Testis (tissue), 3 donors: ENCODE data around the gene CLPTM1L. TPM values are rescaled to one million over a fixed set of nuclear protein-coding genes. Genes with fewer than 3 reads are reported as not detected.

Source experiments
- DNase-seq: peaks from one replicate; pipeline ENCODE4 v3.0.0-alpha.2; 2019
- H3K27ac ChIP-seq, 2 donors: fragments of 200-600 bp; sonication (generic); one replicate each; pipeline ENCODE4 v1.5.1; 2019
- H3K27me3 ChIP-seq: fragments of 200-600 bp; sonication (generic); one replicate; pipeline ENCODE4 v1.5.1; 2019
- H3K36me3 ChIP-seq: fragments of 200-600 bp; sonication (generic); one replicate; pipeline ENCODE4 v1.5.1; 2017; ENCODE audit warnings: low read depth; ENCODE audit errors: missing control alignments
- H3K4me1 ChIP-seq: fragments of 200-600 bp; sonication (generic); one replicate; pipeline ENCODE4 v1.5.1; 2019
- H3K4me3 ChIP-seq, 2 donors: fragments of 200-600 bp; sonication (generic); one replicate each; pipeline ENCODE4 v1.5.1; 2017 to 2019
- H3K9me3 ChIP-seq: fragments of 200-600 bp; sonication (generic); one replicate; pipeline ENCODE4 v1.5.1; 2017
- CTCF ChIP-seq, 3 experiments: fragments of 450-650 bp in 2 of 3; fragments of 200-600 bp in 1 of 3; sonication (generic) in 1 of 3; IDR thresholded peaks; one replicate each; pipeline ENCODE4 v1.5.1; 2016 to 2019; ENCODE audit warnings: antibody characterized with exemption in 3 of 3, mild to moderate bottlenecking in 2 of 3, moderate library complexity in 1 of 3
- POLR2A ChIP-seq: fragments of 450-650 bp; IDR thresholded peaks from one replicate; pipeline ENCODE4 v1.6.1; 2017; ENCODE audit warnings: antibody characterized with exemption, mild to moderate bottlenecking, moderate library complexity
- WGBS, 2 donors: methylation state at CpG; one replicate each; pipeline ENCODE4 v1.1.5; 2018; 5-methylcytosine and 5-hydroxymethylcytosine counted together
- intact Hi-C: fragments of 100-400 bp; cut with DNase I; formaldehyde crosslinking; loops from one replicate; pipeline ENCODE4 v1.15.1; 2023; ENCODE audit warnings: low total_unique reads
- polyA plus RNA-seq: library from polyadenylated mRNA; stranded (reverse); fragments of 350-450 nt; fragmentation: Illumina TruSeq; extraction: RNeasy Lipid Tissue Mini Kit (QIAGEN cat#74804); gene quantifications from one replicate; pipeline ENCODE4 v1.2.3, GENCODE V29; 2014; ENCODE audit warnings: low read depth, low replicate concordance; ENCODE audit not compliant: insufficient read depth
- total RNA-seq, 2 donors: library from RNA; depleted of rRNA; stranded (reverse); fragments of >200 nt; gene quantifications; one replicate each; pipeline ENCODE4 v1.2.3, GENCODE V29; 2016

The CLPTM1L gene
- total and polyA plus RNA-seq, 3 donors from 2014 or later, result 148 to 170 (median 150) TPM

GRCh38 chr5:1392261-1392660 is 47.4 kb upstream of the CLPTM1L start:
- H3K4me3 ChIP-seq, result no peak overlapping the region
- no peak overlapping the region for H3K27ac ChIP-seq
- 77 to 81% methylated on average over 11 of the region's 11 CpGs for WGBS, 2 donors
- no peaks in the 10 kb centered on the region for H3K4me1 ChIP-seq
- DNase-seq, result no peak
- H3K9me3 ChIP-seq, result no peaks in the 10 kb centered on the region
- H3K36me3 ChIP-seq, result no peaks in the 10 kb centered on the region
- TF ChIP-seq CTCF (IDR thresholded peaks at IDR 0.05), result no peak
- TF ChIP-seq POLR2A, result no peak
- intact Hi-C loops, result no loop called here
- no peaks in the 10 kb centered on the region for H3K27me3 ChIP-seq

GRCh38 chr5:1391691-1392090 is 46.8 kb upstream of the CLPTM1L start:
- no peaks in the 10 kb centered on the region for H3K27me3 ChIP-seq
- WGBS, 2 donors, result 77 to 79% methylated on average over 3 to 11 of the region's 11 CpGs
- no peaks in the 10 kb centered on the region for H3K36me3 ChIP-seq
- H3K9me3 ChIP-seq, result no peaks in the 10 kb centered on the region
- DNase-seq, result no peak
- TF ChIP-seq POLR2A (no peak), CTCF (IDR thresholded peaks at IDR 0.05) (no peak)
- H3K4me3 ChIP-seq, result no peak overlapping the region
- H3K27ac ChIP-seq, result no peak overlapping the region
- intact Hi-C loops, result no loop called here
- peaks cover under 1% of the 10 kb centered on the region for H3K4me1 ChIP-seq

- intact Hi-C loops, result no loop called here
- WGBS, 2 donors, result 84 to 98% methylated on average over 8 to 21 of the region's 21 CpGs
- TF ChIP-seq CTCF (IDR thresholded peaks at IDR 0.05) (no peak), POLR2A (no peak)
- no peaks in the 10 kb centered on the region for H3K9me3 ChIP-seq
- peaks cover 4% of the 10 kb centered on the region for H3K4me1 ChIP-seq
- H3K36me3 ChIP-seq, result no peaks in the 10 kb centered on the region
- no peak for DNase-seq
- H3K27me3 ChIP-seq, result no peaks in the 10 kb centered on the region
- H3K27ac ChIP-seq, result no peak overlapping the region
- H3K4me3 ChIP-seq, result no peak overlapping the region
Measured at GRCh38 chr5:1390861-1391600, 46.1 kb upstream of the CLPTM1L start.

- no peaks in the 10 kb centered on the region for H3K27me3 ChIP-seq
- WGBS, 2 donors, result 57 to 64% methylated on average over 4 to 7 of the region's 7 CpGs
- no peaks in the 10 kb centered on the region for H3K9me3 ChIP-seq
- TF ChIP-seq POLR2A (no peak), CTCF (IDR thresholded peaks at IDR 0.05) (no peak)
- peaks cover 4% of the 10 kb centered on the region for H3K4me1 ChIP-seq
- H3K4me3 ChIP-seq, result no peak overlapping the region
- no peak for DNase-seq
- no peaks in the 10 kb centered on the region for H3K36me3 ChIP-seq
- no peak overlapping the region for H3K27ac ChIP-seq
- intact Hi-C loops, result no loop called here
Measured at GRCh38 chr5:1390333-1390732, 45.4 kb upstream of the CLPTM1L start.
